Activated CD8-positive, alpha-beta memory T cell treated with anti-CD3 and anti-CD28 coated beads, Interleukin-2, amount 50 U/mL, for 1 hour (primary cell): ENCODE measurements around the gene CYTH4.
"Not testable (repeated sequence)": the region's sequence is repeated elsewhere in the genome, so short reads cannot be mapped to it uniquely, and the experiment has no call there.

Experiments used
- DNase-seq: peaks from one replicate; pipeline ENCODE4 v3.0.0-alpha.2; 2020; ENCODE audit errors: extremely low read depth

Gene CYTH4

DNA sequence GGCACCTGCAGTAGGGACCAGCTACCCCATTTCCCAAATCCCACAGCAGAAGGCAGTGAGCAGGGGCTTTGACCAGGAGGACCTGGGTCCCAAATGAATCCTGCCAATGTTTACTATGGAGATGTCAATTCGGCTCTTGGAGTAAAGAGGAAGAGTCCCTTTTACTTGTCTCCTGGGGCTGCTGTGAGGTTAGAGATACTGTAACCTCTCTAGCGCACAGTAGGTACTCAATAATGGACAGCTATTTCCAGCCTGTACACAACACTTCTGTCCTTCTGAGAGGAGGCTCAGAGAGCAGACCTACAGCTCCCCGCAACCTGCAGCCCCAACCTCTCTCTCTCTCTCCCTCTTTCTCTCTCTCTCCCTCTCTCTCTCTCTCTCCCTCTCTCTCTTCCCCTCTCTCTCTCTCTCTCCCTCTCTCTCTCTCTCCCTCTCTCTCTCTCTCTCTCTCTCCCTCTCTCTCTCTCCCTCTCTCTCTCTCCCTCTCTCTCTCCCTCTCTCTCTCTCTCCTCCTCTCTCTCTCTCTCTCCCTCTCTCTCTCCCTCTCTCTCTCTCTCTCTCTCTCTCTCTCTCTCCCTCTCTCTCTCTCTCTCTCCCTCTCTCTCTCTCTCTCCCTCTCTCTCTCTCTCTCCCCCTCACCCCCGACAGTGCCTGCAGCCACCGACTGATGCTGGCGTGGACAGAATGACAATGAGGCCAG, 46.4 kb downstream of the CYTH4 start:
- DNase-seq: not testable (repeated sequence)

DNA sequence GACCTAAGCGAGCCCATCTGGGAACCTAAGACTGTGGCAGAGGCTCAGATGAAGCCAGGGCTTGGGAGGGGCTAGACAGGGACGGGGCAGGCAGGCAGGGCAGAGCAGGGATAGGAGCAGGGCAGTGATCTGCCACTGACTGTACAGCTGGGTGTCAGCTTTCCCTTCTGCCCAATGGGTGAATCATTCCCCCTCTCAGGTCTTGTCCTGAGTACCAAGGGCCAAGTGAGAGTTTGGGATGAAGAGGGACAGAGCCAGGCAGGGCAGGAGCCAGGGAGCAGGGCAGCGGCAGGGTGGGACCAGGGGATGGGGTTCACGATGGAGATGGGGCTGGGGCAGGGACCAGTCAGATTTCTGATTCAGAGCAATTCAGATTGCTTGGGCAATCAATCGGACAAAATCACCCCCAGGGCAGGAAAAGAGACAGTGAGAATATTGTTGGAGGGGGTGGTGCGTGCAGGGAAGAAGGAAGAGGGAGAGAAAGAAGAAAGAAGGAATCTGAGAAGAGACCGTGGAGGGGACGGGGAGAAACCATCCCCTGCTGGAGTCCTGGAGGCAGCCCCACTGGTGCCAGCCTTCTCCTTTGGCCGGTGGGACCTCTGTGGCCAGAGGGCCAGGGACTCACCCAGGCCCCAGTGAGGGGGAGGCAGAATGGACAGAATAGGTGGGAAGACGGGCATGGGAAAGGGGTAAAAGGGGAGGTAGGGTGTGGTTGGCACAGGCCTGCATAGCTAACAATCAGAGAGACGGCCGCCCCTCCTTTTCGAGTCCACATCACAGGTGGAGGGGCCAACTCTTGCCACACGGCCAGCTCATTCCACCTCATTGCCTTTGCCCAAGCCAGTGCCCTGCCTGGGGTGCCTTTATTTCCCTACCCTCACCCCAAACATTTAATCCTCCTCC, 47.2 kb downstream of the CYTH4 start:
- DNase-seq: no peak

DNA sequence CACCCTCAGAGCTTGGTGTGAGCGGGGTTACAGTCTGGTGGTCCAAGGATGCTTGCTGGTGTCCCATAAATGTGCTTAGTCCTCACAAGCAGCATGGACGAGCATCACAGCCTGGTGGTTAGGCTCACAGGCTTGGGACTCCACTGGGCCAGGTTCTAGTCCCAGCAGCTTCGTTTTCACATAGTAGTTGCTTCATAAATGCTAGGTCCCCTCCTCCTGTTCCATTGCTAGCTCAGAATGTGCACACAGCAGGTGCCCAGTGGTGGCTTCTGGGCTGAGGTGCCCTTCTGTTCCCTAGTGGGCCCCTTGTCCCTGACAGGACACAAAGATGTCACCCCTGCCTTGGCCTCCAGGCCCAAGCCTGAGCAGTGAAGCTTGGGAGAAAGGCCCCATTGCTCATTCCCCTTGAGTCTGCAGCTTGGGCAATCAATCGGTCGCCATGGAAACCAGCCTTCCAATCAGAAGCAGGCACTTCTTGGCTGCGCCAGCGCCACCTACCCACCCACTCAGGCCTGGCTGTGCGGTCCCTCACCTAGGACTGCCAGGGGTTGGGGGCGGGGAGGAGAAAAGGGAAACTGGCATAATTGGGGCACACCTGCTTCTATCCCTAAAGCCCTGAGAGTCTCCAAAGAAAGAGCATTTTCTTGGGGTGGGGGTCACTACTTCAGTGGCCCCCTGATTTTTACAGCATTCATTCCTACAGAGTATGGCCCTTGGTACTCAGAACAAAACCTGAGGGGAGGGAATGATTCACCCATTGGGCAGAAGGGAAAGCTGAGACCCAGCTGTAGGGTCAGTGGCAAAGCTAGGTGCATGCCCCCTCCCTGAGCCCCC, 48.1 kb downstream of the CYTH4 start:
- DNase-seq: no peak

DNA sequence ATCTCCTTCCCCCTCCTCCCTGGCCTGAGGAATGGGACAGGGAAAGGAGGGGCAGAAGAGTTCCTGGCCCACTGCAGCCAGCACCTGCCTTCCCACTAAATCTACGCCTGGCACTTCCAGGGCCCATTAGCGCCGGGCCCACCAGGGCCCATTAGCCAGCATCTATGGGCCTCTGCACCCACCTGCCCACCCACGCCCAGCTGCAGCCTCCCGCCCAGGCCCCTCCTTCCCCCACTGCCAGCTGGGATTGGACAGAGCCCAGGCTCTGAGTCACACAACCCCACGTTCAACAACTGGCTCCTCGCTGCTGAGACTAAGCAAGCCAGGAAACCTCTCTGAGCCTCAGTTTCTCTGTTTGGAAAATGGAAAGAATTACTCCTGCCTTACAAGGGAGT, 48.7 kb downstream of the CYTH4 start:
- DNase-seq: no peak

DNA sequence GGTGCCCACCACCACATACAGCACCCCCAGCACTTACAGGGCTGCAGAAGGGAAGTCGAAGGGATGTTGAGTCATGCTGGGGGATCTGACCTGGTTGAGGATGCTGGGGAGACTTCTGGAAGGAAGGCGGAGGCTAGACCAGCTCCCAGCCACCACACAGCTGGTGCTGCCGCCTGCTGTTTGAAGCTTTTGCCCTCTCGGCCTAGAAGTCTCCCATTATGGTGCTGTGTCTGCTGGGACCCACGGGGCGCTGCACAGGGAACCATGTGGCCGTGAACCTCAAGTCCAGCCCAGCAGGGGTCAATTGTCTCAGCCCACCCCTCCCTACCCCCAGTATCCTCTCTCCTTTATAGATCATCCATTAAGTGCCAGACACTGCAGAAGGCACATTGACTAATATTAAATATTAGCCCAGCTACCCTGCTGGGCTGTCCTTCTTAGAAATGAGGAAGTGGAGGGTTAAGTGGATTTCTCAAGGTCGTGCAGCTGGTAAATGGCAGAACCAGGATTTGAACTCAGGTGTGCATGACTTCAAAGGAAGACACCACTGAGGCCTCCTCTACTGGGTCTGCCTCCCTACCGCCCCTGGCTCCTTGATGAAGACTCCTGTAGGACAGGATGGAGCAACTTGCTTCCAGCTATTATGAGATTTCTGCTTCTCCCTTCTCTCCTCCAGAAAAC, 49.7 kb downstream of the CYTH4 start:
- no peak for DNase-seq

DNA sequence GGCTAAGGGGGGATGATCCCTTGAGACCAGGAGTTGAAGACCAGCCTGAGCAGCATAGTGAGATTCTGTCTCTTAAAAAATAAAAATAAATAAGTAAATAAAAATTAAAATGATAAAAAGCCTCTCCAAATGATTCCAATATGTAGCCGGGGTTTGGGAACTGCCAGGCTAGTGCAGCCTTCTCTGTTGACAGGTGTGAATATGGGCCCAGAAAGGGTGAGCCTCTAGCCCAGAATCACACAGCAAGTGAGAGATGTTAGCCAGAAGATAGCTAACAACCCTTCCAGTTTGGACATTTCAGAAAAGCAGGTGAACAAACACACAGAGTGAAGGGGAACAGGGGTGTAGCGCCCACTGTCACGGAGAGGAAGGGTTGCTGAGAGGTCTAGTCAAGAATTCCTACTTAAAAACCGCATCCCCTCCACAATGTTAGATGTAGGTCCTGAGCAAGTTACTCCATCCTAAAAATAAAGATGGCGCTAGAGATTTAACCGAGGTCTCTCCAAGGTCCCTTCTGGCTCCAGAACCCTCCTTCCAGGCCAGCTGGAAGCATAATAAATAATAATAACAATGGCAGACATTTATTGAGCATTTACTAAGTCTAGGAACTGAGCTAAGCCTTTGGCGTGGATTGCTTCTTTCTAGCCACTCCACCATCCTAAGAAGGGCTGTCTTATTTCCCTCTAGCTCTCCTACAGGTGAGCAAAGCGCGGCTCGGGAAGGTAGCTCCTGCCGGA, 51.6 kb downstream of the CYTH4 start:
- no peak for DNase-seq

DNA sequence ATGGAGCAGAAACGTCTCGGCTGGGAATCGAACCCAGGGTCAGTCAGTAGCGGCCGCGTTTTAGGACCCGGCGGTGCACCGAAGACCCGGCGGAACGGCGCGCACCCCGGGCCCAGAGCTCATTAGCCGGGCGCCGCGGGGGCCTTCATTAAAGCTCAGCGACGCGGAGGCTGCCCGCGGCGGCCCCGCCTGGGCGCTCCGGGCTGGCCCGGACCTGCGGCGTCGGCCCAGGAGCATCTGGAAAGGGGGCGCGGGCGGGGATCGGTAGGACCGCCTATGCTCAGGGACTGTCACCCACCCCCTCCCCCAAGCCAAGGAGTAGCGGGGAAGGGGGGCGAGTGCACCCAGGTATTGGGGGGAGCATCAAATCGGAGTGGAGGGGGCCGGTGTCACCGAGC, 52.2 kb downstream of the CYTH4 start:
- DNase-seq: no peak

DNA sequence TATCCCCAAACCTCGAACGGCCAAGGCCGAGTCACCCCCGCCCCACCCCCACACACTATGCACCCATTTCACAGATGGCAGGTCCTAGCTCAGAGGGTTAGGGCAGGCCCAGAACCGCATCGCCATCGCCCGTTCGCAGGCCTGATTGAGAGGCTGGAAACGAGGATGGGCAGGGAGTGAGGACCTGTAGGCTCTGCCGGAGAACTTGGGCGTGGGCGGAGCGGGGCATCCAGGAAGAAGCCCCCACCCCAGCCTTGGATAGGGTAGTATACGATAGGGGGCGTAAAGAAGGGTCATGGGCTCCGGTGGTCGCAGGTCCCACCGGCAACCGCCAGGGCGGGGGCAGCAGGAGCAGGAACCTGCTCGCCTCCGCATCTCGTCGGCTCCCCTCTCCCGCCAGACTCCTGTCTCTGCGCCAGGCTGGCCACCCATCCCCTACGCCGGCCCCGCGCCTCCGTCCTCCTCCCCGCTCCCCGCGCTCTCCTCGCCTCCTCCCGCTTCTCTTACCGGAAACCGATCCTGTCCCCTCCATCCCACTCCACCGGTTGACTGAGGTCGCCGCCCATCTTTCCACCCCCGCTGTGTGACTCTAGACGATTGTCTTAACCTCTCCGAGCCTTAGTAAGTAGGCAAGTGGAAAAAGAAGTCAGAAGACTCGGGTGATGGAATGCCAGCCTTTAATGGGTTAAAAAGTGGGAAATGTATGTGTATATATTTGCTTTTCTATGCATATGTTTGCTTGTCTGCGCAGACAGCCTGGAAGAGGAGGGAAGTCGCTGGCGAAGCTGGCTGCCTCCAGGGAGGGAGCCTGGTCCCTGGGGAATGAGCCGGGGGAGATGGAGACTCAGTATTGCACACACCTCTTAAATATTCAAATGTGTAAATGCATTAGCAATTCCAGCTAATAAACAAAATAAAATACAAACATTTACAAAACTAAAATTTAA, 52.8 kb downstream of the CYTH4 start:
- no peak for DNase-seq

DNA sequence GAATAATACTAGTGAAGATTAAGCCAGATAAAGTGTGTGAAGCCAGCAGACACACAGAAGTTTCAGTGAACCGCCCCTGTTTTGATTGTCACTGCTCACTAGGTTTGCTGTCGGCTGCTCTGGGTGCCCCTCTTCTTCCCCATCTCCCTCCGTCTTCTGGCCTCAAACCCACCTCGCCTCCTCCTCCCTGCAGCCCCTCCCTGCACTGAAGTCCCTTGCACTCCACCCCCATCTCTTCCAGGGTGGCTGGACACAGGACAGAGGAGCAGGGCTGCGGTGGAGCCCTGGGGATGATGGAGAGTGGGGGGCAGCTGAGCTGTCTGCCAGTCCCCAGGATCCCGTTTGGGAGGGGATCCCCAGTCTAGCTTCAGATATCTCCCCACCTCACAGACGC, 53.5 kb downstream of the CYTH4 start:
- DNase-seq: no peak

DNA sequence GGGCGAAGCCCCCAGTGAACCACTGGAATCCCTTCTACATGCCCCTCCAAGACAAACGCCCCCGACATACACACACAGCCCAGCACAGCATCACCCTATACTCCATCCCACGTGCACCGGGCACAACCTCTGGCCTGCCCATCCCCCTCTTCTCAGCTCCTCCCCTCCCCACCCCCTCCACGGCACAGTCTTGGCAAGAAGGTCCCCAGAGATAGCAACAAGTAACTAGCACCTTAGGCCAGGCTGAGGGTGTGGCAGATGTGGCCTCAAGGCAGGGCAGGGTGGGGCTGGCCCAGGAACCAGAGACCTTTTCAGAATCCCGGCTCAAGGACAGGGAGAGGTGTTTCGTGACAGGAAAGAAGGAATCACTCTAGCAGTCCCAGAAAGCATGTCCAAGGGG, 54.3 kb downstream of the CYTH4 start:
- DNase-seq: no peak

DNA sequence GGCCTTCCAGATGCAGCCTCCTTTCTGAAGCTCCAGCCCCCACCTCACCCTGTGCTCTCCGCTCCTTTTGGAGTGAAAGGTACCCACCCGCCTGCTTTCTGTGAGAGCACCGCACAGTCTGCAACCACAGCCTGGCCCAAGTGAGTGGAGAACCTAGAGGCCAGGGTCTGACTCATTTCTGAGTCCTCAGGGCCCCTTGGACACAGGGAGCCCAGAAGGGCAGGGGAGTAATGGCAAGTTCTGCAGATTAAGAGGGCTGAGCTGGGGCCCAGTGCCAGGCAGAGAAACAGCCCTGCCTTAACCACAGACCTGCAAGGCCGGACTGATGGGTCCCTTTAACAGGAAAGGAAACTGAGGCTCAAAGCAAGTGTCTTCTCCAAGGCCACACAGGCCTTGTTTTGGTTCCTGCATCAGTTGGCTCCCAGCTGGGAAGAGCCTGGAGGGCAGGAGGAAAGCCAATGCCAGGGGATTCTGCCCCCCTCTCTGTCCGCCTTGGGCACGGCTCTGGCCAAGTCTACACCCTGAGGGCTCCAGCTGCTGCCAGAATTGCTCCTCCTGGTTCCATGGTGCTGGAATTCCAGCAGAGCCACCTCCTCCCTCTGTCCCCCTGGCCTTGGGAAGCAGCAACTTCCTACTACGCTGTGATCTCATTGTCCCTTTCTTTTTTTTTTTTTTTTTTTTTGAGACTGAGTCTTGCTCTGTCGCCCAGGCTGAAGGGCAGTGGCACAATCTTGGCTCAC, 55.1 kb downstream of the CYTH4 start:
- no peak for DNase-seq

DNA sequence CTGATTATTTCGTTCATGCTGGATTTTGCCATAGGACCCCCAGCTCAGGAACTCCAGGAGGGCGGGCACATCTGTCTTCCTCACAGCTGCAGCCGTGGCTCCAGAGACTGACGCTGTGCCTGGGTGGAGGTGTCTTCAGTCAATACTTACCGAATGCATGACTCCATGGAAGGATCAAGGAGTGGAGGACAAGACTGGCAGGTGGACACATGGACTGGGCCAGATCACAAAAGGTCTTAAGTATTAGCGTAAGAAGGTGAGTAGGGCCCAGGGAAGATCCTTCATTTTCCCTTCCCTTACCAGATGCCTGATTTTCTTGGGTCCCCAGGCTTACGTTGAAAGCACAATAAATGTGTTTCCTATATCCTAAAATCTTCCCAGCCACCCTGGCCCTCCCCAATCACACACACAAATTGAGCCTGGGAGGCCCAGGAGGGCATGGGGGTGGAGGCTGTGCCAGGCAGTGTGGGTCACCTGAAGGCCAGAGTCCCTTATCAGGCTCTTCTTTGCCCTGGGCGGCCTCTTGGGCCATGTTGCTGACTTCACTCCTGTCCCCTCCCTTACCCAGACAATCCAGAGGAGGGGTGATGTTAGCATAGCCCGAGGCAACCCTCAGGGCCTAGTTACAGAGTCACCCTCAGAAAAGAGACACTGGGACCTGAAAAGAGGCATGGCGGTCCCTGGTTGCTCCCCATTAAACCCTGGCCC, 56.4 kb downstream of the CYTH4 start:
- DNase-seq: no peak

DNA sequence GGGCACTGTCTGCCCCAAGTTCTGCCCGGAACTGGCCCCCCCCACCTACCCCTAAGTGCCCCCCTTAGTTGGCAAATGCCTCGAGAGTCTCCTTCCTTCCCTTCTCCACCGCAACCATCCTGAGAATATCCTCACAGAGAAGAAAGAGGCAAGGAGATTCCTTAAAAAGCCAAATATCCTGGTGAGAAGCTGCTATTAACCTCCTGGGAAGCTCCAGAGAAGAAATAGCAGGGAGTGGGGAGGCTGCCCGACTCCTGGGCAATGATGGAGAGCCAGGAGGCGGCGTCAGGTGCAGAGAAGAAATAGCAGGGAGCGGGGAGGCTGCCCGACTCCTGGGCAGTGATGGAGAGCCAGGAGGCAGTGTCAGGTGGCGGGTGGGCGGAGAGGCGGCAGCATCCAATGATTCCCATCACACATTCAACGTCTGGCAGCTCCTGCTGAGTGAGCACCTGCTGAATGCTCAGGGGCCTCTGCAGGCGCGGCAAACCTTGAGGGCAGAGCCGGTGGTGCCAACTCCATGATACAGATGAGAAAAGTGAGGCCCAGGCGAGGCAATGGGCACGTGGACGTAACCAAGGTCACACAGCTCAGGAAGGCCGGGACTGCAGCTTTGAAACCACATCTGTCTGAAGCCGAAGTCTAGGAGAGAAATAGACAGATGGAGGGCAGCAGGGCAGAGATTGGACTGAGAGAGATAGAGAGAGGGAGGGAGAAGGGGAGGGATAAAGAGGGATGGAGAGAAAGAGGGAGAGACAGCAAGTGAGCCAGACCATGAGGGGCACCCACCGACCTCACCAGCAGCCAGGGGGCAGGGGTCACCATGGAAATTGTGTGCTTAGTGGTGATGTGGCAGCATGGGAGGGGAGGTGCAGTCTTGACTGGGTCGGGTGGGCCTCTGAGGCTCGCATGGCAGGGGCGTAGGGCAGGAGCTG, 58.3 kb downstream of the CYTH4 start:
- no peak for DNase-seq

DNA sequence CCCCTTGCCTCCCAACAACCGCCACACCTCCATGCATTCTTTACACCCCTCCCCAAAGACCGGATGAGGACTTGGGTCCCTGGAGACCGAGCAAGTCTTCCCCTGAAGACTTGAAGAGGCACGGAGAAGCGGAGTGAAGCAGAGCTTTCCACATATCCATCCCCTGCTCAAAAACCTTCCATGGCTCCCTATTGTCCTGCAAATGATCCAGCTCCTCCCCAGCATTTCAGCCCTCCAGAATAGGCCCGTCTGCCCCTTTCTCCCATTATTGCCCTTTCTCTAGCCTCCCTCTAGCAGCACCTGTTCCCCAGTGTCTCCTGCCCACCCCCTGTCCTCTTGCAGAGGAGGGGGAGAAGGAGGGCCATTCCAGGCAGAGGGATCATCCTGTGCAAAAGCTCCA, 59.8 kb downstream of the CYTH4 start:
- DNase-seq: no peak

DNA sequence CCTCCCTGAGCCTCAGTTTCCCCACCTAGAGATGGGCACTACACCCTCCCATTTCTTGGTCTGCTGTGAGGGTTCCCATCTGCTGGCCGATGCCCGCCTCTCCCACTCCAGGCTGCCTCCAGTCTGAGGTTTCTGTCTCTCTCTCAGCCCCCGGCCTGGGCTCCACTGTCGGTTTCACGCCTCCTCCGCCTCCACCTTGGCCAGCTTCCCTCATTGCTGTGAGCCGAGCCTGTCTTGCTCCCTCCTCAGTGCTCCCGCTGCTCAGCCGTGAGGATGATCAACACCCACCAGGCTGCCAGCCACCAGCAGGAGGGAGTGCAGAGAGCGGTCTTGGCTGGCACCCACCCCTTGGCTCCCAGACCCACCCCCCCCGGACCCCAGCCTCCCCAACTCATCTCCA, 61.0 kb downstream of the CYTH4 start:
- no peak for DNase-seq

DNA sequence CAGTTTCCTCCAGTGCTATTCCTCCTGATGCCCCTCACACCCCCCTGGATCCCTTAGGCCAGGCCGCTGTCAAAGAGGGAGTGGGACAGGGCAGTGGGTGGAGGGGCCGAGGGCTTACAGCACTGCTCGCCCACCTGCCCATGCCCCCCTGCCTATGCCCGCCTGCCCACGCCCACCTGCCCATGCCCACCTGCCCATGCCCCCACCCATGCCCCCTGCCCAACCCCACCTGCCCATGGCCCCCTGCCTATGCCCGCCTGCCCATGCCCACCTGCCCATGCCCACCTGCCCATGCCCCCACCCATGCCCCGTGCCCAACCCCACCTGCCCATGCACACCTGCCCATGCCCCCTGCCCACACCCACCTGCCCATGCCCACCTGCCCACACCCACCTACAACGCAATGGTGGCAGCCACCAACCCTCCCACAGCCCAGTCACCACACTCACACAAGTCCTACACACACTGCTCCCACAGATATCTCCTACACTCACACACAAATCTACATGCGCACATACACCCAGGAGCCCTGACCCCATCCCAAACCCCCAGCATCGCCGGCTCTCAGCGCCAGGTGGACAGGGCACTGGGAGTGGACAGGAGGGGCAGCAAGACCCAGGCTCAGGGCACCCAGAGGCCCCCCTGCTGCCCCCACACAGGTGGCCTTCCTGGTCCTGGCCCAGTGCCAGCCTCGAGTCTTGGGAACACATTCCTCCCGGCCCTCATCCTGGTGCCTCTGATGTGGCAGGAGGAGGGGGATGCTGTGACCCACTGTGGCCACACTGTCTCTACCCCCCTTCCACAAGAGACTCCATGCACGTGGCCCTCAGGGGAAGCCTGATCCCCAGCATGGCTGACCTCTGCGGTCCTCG, 61.8 kb downstream of the CYTH4 start:
- DNase-seq: no peak
